Stimulated activated CD8-positive, alpha-beta memory T cell treated with anti-CD3 and anti-CD28 coated beads, Interleukin-2, amount 100 ng/mL, for 1 hour (primary cell): Measurements from ENCODE around the gene NPHP1.
"Not testable (repeated sequence)": the region's sequence is repeated elsewhere in the genome, so short reads cannot be mapped to it uniquely, and the experiment has no call there.

Source experiments
- DNase-seq, 2 donors: peaks; one replicate each; pipeline ENCODE4 v3.0.0-alpha.2; 2020; ENCODE audit warnings: low read depth in 2 of 2

NPHP1 gene

DNA sequence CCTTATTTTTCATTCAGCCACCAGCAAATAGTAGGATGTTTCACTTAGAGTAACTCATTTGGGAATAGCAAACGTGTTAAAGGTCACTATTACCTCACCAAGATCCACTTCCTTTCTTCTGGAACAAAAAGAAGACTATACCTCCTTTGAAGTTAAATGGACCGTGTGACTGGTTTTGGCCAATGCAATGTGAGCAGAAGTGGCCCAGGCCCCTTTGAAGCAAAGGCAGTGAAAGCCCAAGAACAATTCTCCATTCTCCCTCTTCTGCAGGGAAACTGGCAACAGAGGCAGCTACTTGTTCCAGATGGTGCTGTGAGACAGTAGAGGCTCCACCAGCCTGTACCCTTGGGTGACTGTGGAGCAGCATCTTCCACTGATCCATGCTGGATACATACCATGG, 77.9 kb downstream of the NPHP1 start:
- DNase-seq: no peak

DNA sequence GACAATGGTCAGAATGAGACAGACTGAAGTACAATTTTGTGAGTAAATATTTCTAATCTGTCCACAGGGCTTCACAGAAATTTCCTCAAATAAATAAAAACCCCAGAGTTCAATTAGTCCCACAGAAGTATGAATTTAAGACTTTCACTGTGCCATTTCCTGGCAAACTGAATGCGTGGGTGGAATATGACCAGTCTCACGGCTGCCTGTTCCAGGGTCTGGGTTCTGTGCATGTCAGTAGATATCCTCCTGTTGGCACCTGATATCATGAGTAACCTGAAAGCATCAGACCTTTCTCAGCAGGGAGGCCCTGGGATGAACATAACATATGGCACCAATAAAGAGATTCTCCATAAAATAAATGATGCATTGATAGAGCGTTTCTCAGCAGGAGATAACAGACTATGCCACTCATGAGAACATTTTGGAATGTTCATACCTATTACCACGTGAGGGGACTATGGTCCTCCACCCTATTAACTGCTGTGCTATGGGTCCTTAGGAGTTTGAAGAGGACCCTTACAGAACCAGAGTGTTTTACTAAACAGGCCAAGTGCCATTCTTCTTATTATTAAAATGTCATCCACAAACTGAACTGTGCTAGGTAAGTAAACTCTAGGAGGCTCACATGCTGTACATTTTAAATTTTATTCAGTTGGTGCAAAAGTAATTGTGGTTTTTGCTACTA, 78.6 kb downstream of the NPHP1 start:
- no peak for DNase-seq

DNA sequence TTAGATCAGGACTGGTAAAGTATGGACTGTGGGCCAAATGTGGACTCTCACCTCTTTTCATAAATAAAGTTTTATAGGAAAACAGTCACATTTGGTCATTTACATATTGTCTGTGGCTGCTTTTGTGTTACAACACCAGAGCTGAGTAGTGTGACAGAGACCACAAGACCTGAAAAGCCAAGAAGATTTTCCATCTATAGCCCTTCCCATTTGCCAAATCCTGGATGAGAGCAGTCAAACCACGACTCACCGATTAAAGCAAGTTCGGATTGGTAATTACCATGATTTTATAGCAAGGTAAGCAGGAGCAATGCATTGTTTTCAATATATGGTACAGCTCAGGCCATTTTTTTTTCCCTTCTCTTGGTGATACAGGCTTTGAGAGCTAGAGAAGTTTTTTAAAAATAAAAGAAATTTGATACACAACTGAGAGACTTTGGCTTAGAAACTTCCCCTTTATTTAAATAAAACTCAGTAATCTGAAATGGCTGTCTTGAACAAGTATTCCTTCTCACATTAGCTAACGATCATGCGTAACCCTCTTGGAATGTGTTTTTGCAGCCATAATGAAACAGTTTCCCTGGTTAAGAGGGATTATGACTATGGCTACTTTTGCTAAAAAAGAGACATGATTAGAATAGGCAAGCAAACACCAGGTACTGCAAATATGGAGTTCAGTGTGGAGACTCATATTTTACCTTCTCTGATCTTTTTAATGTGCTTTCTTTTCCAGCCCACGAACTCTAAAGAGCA, 79.7 kb downstream of the NPHP1 start:
- no peak for DNase-seq

DNA sequence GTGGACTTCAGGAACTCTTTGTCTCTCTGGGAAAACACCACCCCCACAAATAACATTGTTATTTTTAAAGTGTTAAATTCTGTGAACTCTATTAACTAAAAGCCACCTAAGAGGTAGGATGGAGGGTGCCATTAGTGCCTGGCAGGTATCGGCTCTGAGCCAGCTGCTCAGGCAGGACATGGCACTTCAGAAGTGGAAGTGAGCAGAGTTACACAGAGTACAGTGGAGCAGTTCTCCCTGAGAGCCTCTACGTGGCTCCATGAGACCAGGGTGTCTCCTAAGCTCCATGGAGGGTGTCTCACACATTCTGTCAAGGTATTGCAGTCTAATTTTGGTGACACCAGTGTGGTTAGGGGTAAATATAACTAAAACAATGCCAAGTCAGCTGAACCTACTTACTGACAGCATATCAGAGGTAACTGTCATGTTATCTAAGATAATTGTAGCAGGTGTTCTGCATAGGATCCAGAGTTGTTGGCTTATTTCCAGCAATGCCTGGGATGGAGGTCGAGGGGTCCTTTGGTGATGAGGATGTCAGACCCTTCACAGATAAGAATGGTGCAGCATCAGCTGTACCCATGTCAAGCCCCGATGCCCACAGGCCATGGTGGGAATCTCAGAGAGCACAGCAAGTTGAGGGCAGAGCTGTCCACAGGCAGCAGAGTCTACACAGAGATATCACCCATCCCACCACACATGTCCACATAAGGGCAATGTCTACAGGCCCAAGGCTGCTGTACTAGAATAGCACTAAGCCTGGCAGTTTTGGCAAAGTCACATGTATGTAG, 80.6 kb downstream of the NPHP1 start:
- no peak for DNase-seq

DNA sequence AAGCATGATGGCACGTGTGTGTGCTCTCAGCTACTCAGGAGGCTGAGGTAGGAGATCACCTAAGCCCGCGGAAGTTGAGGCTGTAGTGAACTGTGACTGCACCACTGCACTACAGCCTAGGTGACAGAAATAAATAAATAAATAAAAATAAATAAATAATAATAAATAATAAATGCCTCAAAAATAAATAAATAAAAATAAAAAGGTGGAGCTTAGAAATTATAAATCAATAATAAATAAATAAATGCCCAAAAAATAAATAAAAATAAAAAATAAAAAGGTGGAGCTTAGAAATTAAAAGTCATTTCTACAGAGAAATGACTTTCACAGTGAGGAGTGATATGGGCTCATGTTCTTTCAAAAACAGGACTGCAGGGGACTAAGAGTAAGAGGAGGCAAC, 83.2 kb downstream of the NPHP1 start:
- DNase-seq: no peak

DNA sequence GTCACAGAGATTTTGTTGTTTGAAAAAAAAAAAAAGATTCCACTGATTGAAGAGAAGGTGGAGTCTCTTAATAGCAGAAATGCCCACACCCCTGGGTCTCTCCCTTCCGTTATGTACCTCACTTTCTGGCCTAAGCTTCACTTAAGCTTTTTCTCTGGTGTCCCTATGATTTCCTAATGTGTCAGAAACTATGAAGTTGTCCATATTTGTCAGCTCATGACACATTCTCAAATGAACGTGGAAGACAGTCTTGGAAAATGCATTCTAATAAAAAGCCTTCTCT, 83.8 kb downstream of the NPHP1 start:
- DNase-seq: no peak

DNA sequence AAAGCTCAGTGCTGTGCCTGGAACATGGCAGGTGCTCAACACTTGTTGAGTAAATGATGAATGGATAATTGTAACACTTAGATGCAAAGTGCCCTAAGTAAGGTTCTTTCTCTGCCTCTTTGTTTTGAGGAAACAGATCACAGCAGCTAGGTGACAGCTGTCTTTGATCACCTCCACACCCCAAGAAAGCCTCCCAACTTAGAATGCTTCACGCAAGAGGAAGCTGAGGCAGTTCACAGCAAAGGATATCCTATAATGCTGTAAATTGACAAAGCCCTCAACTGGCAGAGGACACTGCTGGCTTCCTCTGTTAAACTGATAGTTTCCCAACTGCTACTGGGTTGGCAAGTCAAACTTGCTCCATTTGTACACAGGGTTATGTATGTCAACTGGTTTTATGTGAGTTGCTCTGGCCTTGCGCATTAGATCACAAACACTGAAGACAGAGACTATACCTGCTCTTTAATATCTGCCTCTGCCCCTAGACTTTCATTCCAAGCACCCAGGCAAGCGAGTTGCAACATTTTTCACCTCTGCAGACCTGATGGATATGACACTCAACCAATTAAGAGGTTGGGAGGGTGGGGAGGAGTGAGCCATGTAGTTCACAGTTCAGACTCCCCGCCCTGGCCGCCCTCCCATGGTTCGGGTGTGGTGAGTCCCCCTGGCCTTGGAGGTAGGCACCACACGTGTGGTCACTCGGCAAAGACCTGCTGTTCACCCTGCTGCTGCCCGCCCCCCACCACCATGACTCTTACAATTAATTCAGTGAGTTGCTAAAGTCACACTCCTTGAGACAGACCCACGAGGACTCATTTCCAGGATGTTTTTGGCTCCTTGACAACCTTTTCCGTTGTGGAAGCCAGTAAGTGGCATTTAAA, 84.4 kb downstream of the NPHP1 start:
- no peak for DNase-seq

DNA sequence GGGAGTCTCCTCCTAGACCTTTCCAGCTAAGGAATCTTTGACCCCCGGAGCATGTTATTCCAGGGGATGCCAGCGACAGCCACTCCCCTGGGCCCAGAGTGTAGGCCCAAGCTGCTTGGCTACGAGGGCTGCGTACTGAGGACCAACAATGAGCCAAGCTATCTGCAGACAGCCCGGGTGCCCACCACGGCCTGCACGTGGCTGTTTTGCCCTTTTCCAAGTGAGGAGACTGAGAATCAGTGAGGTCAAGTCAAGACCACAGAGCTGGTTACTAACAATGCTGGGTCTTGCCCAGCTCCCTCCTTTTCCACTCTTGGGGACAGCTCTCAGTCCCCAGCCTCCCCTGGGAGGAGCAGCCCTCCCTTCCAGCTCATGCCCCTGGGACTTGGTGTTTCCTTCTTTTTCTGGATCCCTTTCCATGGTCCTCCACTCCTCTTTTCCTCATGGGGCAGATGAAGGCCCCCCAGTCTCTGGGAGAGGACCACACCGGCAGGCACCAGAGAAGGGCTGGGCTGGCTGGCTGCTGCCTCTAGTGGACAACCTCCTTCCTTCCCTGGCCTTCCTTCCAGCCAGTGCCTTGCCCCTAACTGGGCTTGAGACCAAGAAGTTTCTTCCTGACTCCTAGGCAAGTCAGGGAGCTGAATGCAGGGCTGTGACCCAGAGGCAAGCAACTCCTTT, 88.6 kb downstream of the NPHP1 start:
- no peak for DNase-seq

DNA sequence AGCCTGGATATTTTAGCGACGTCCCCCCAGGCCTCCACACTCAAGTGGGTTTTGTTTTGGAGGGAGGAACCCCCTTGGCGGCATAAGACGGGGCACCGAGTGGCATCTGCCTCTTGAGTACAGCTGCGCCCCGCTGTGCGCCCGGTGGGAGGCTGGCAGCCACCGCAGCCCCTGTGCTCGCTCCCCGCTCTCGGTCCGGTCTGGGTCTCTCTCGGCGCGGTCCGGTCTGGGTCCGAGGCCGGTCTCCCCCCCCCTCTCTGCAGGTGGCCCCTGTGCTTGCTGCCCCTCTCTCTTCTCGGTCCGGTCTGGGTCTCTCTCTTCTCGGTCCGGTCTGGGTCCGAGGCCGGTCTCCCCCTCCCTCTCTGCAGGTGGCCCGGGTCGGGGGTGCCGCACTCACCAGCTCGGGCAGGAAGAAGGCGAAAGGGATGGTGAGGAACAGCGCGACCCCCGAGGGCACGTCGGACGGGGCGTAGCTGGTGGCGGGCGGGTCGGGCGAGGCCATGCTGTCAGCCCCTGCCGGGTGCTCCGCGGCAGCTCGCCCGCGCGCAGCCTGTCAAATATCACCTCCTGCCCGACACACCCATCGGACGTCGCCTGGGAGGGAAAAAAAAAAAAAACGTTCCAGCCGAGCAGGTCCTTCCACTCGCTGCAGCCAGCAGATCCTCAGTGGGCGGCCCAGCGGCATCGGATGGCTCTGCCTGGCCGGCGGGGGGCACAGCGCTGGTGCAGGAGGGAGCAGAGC, 89.4 kb downstream of the NPHP1 start, which contains the start of gene MALL:
TSS of gene MALL (minus strand) at position 532 of the 742 bp plus-strand sequence. CDS start at position 502, 30 bp downstream.
- no peak for DNase-seq

DNA sequence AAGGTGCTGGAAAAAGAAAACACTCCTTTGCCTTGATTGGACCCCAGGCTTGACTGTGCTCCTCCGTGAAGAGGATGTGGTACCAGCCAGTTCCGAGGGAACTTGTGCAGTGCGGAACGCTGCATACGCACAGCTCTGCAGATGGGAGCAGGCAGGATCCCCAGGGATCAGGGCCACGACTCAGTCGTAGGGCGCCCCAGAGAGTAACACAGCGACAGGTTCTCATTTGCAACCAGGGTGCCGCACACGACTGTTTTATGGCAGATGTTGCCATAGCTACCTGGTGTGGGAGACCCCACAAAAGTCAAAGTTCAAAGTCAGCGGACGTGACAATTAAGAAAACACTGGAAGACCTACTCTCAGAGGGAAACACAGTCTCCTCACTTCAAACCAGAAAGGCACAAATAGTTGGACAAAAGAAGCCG, 90.0 kb downstream of the NPHP1 start:
- no peak for DNase-seq

DNA sequence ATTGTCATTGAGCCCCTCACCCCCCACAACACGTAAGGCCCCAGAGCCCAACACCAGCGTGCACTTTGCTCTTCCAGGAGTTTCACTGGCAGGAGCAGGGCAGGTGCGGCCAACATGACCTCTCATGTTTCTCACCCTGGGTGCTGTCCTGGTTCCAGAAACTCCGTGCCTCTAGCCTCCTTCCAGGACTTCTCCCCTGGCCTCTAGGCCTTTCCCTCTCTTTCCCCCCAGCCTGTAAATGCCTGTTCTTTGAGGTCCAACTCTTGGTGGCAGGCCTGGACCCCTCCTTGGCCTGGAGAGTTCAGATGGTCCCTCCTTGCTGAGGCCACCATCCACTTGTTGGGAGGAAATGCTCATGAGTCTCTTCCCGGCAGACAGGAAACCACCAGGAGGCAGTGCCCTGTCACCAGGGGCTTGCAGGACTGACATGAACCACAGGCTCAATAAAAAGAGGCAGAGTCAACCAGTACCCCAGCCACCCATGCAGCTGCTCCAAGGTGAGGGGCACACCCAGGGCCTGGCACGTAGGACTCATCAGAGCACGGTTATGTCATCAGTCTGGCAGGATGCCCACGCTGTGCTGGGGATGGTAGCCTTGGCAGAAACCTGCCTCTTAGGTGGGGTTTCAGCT, 90.7 kb downstream of the NPHP1 start:
- no peak for DNase-seq

DNA sequence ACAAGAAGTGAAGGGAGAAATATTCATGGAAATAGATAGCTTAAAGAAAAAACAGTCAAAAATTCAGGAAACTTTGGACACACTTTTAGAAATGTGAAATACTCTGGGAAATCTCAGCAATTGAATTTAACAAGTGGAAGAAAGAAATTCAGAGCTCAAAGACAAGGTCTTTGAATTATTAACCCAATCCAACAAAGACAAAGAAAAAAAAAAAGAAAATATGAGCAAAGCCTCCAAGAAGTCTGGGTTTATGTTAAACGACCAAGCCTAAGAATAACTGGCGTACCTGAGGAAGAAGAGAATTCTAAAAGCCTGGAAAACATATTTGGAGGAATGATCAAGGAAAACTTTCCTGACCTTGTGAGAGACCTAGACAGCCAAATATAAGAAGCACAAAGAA, 96.5 kb downstream of the NPHP1 start:
- DNase-seq: not testable (repeated sequence)

DNA sequence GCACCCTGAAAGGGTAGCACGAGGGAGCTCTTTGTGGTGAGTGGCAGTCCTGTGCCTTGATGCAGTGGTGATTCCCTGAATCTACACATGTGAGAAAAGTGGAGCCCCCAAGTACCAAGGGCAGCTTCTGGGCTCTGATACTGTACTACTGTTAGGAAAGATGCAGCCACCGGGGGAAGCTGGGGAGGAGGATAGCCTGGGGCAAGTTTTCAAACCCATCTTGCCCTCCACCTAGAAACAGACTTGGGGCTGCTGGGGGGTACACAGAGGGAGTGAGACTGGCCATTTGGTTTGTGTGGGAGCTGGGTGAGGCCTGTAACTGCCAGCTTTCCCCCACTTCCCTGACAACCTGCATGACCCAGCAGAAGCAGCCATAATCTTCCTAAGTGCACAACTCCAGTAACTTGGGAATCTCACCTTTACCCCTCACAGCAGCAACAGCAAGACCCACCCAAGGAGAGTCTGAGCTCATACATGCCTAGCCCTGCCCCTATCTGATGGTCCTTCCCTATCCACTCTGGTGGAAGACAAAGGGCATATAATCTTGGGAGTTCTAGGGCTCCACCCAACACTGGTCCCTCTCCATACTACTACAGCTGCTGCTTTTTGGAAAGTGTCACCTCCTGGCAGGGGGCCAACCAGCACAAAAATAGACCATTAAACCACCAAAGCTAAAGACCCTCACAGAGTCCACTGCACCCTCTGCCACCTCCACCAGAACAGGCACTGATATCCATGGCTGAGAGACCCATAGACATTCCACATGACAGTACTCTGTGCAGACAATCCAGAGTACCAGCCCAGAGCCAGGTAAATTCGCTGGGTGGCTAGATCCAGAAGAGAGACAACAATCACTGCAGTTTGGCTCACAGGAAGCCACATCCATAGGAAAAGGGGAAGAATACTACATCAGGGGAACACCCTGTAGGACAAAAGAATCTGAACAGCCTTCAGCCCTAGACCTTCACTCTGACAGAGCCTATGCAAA, 97.4 kb downstream of the NPHP1 start:
- DNase-seq: no peak

DNA sequence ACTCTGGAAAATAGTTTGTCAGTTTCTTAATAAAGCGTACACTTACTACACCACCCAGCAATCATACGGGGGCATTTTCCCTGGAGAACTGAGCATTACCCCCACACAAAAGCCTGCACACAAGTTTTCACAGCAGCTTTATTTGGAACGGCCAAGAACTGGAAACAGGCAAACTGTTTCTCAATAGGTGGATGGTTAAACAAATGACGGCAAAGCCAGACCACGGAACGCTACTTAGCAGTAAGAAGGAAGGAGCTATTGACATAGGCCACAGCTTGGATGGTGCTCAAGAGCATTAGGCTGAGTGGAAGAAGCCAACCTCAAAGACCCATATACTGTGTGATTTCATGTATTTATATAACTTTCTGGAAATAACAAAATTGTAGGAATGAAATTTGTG, 98.2 kb downstream of the NPHP1 start:
- DNase-seq: no peak

DNA sequence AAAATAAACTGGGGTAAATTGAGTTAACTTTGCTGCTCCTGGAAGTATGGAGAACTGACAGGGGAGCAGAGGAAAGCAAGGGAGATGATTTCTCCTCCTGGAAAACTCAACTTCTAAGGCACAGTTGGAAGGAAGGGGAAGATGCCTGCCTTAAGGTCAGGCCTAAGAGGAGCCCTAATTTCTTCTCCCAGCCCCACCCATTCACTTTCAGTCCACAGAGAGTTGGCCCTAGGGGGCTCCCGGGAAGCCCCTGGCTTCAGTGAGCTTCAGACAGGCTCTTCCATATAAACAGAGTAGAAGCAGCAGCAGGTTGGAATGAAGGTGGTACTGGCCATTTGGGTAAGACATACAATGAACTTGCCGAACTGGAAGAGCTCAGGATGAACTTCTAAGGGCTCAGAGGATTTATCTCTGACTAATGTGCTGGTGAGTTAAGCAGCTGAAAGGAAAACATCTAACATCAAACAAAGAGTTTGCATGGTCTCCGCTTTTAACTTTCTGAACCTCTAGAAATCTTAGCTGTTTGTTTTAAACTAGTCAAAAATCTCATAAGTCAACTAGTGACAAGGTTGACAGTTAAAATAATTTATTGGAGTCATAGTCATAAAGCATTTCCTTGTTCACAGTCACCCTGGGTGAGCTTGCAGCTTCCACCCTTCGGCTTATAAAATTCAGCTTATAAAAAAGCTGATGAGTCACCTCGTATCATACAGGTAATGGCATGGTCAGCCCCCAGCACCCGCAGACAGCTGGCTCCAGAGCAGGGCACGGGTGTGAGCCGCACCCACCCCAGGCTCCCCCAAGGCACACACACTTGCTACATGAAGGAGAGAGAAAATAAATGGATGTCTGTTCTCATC, 99.0 kb downstream of the NPHP1 start:
- no peak for DNase-seq

DNA sequence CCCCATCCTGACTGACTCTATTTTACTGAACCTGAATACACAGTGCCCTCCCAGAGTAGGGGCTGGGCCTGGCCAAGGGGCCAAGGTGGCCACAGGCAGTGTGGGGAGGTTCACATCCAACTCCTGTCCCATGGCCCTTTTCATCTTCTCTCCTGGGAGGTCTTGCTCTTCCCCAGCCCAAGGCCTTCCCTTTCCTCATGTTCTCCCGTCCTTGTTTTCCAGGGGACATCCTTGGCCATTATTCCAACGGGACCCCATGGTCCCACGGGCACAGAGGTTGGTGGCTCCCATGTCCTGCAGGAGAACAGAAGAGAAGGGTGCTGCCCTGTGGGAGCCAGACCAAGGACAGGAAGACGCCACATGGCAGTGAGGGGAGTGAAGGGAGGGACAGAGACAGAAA, 99.6 kb downstream of the NPHP1 start:
- DNase-seq: no peak

DNA sequence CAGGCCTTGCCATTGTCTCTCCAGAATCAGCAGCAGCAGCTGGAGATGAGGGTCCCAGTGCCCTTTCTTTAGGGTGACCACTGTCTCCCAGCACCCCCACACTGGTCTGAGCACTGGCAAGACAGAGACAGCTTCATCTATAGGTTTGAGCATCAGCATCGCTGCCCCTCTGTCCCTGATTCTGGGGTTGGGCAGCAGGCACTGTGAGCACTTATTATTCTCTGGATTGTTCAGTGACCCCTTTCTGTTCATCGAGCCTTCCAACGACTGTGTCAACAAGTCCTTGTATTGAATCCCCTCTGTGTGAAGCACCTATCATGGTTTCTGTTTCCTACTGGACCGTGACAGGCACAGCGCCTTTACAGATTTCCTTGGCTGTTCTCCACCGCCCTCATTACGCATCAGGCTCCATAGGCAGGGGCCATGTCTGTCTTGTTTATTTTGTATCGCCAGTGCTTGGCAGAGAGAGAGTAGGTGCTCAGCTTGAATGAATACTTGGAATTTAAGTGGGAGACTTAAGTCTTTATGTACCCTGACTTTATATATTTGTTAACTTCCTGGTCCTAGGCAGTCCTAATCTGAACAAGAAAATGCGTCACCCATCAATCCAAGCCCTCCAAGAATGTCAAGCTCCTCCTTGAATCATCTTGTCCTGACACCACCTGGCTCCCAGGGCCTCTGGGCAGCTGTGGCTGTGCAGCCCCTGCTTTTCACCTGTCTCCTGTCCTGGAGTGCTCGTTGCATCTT, 100.6 kb downstream of the NPHP1 start:
- no peak for DNase-seq
